GM23248 (cell line): ENCODE data around the gene ATP9A.

Experiments used
- EZH2 ChIP-seq: fragments of 200-600 bp; sonication (generic); IDR thresholded peaks from 2 replicates; pipeline ENCODE4 v1.6.1; 2018; ENCODE audit warnings: antibody characterized with exemption, mild to moderate bottlenecking; ENCODE audit not compliant: insufficient read depth, poor library complexity, severe bottlenecking
- EZH2phosphoT487 ChIP-seq: fragments of 200-600 bp; sonication (generic); IDR thresholded peaks from 2 replicates; pipeline ENCODE4 v1.6.1; 2018; ENCODE audit warnings: antibody characterized with exemption, moderate library complexity, mild to moderate bottlenecking, low read depth; ENCODE audit not compliant: insufficient read depth

GRCh38 chr20:51612896-51613295, 155.3 kb downstream of the ATP9A start:
- no peak for TF ChIP-seq EZH2phosphoT487
- TF ChIP-seq EZH2, result no peak
